ENCODE results near the gene ZNF236. TPM values are rescaled to one million over a fixed set of nuclear protein-coding genes. Genes with fewer than 3 reads are reported as not detected.
"Not testable (repeated sequence)": the region's sequence is repeated elsewhere in the genome, so short reads cannot be mapped to it uniquely, and the experiment has no call there.

ZNF236 gene
- total RNA-seq, 1 donor from 2014 or later = 13.3 TPM

- no peaks in the 10 kb centered on the region for H4K20me1 ChIP-seq (ENCODE audit: insufficient read depth, low read length)
- H3K27me3 Mint-ChIP-seq (ENCODE audit: low read depth, unreplicated experiment) = no peaks in the 10 kb centered on the region
- peaks cover 10% of the 10 kb centered on the region for H3K4me1 Mint-ChIP-seq (ENCODE audit: low read depth, unreplicated experiment)
- H2AFZ ChIP-seq (ENCODE audit: low read depth, low read length) = no peak overlapping the region
- no peak overlapping the region for H3K4me2 ChIP-seq (ENCODE audit: low read length)
- no peak overlapping the region for H3K4me3 Mint-ChIP-seq (ENCODE audit: unreplicated experiment)
- no peaks in the 10 kb centered on the region for H3K27me3 ChIP-seq (ENCODE audit: insufficient read depth, low read length)
- no peak overlapping the region for H3K9ac ChIP-seq (ENCODE audit: low read length)
- no peak overlapping the region for H3K27ac ChIP-seq (ENCODE audit: low read depth, low read length)
- no peak overlapping the region for H3K4me3 ChIP-seq (ENCODE audit: insufficient read depth, low read depth, low read length)
- TF ChIP-seq EZH2 (IDR thresholded peaks at IDR 0.05; ENCODE audit: insufficient read depth, low read length) = no peak
- TF ChIP-seq CTCF (IDR thresholded peaks at IDR 0.05; ENCODE audit: insufficient read depth, low read depth, low read length) = no peak
- no peak for FAIRE-seq
- H3K9me3 ChIP-seq (ENCODE audit: insufficient read depth, low read depth, low read length) = no peaks in the 10 kb centered on the region
- H3K9me3 Mint-ChIP-seq (ENCODE audit: unreplicated experiment) = no peaks in the 10 kb centered on the region
- no peak overlapping the region for H3K27ac Mint-ChIP-seq (ENCODE audit: unreplicated experiment)
- no peaks in the 10 kb centered on the region for H3K36me3 ChIP-seq (ENCODE audit: insufficient read depth, low read length)
- H3K36me3 Mint-ChIP-seq (ENCODE audit: low read depth, unreplicated experiment) = peaks cover 7% of the 10 kb centered on the region
- no peaks in the 10 kb centered on the region for H3K79me2 ChIP-seq (ENCODE audit: insufficient read depth, low read length)
- peaks cover 2% of the 10 kb centered on the region for H3K4me1 ChIP-seq (ENCODE audit: insufficient read depth, low read length)
- DNase-seq (ENCODE audit: low read depth) = no peak
These were observed 13.8 kb upstream of the ZNF236 start for GRCh38 chr18:76808561-76808960.

GRCh38 chr18:76811530-76811929 is 10.8 kb upstream of the ZNF236 start:
- H3K4me3 Mint-ChIP-seq (ENCODE audit: unreplicated experiment); DNase-seq (ENCODE audit: low read depth); H3K4me1 Mint-ChIP-seq (ENCODE audit: low read depth, unreplicated experiment); H3K79me2 ChIP-seq (ENCODE audit: insufficient read depth, low read length); H3K9me3 Mint-ChIP-seq (ENCODE audit: unreplicated experiment); H3K27ac Mint-ChIP-seq (ENCODE audit: unreplicated experiment); H3K9ac ChIP-seq (ENCODE audit: low read length); H3K27me3 ChIP-seq (ENCODE audit: insufficient read depth, low read length); FAIRE-seq; H2AFZ ChIP-seq (ENCODE audit: low read depth, low read length); H4K20me1 ChIP-seq (ENCODE audit: insufficient read depth, low read length); H3K27me3 Mint-ChIP-seq (ENCODE audit: low read depth, unreplicated experiment); H3K4me2 ChIP-seq (ENCODE audit: low read length); H3K4me1 ChIP-seq (ENCODE audit: insufficient read depth, low read length); H3K4me3 ChIP-seq (ENCODE audit: insufficient read depth, low read depth, low read length); H3K9me3 ChIP-seq (ENCODE audit: insufficient read depth, low read depth, low read length); H3K27ac ChIP-seq (ENCODE audit: low read depth, low read length); H3K36me3 ChIP-seq (ENCODE audit: insufficient read depth, low read length): not testable (repeated sequence)
- H3K36me3 Mint-ChIP-seq (ENCODE audit: low read depth, unreplicated experiment) = peaks cover 12% of the 10 kb centered on the region

- Histone ChIP-seq H3K36me3 (ENCODE audit: insufficient read depth, low read length) (no peaks in the 10 kb centered on the region), H3K4me2 (ENCODE audit: low read length) (no peak overlapping the region), H3K4me3 (ENCODE audit: insufficient read depth, low read depth, low read length) (no peak overlapping the region), H3K27ac (ENCODE audit: low read depth, low read length) (no peak overlapping the region), H3K9ac (ENCODE audit: low read length) (no peak overlapping the region), H4K20me1 (ENCODE audit: insufficient read depth, low read length) (peaks cover 7% of the 10 kb centered on the region), H3K4me1 (ENCODE audit: insufficient read depth, low read length) (no peaks in the 10 kb centered on the region), H3K27me3 (ENCODE audit: insufficient read depth, low read length) (no peaks in the 10 kb centered on the region), H3K9me3 (ENCODE audit: insufficient read depth, low read depth, low read length) (no peaks in the 10 kb centered on the region), H3K79me2 (ENCODE audit: insufficient read depth, low read length) (peaks cover 20% of the 10 kb centered on the region), H2AFZ (ENCODE audit: low read depth, low read length) (no peak overlapping the region)
- Mint-ChIP-seq H3K9me3 (ENCODE audit: unreplicated experiment) (no peaks in the 10 kb centered on the region), H3K4me3 (ENCODE audit: unreplicated experiment) (no peak overlapping the region), H3K27me3 (ENCODE audit: low read depth, unreplicated experiment) (no peaks in the 10 kb centered on the region), H3K27ac (ENCODE audit: unreplicated experiment) (no peak overlapping the region), H3K4me1 (ENCODE audit: low read depth, unreplicated experiment) (no peaks in the 10 kb centered on the region), H3K36me3 (ENCODE audit: low read depth, unreplicated experiment) (peaks cover 9% of the 10 kb centered on the region)
- DNase-seq (ENCODE audit: low read depth) (no peak), FAIRE-seq (no peak)
- no peak for TF ChIP-seq EZH2 (IDR thresholded peaks at IDR 0.05; ENCODE audit: insufficient read depth, low read length)
- no peak for TF ChIP-seq CTCF (IDR thresholded peaks at IDR 0.05; ENCODE audit: insufficient read depth, low read depth, low read length)
These were observed 8.1 kb upstream of the ZNF236 start for GRCh38 chr18:76814256-76814655.
